GM19452 (cell line): ENCODE measurements around the gene MYL11.
A peak's percentile ranks its signal among the peaks of the same experiment; 100 is the strongest.

Source experiments
- ATAC-seq: cut with Tn5 transposase; IDR thresholded peaks from one replicate; pipeline ENCODE4 v1.9.1; 2021; ENCODE audit not compliant: unreplicated experiment

The MYL11 gene

GRCh38 chr16:30369938-30370455 lies 4.6 kb upstream of the MYL11 start:
- ATAC-seq: peak; percentile 12

GRCh38 chr16:30370456-30371247 lies 4.0 kb upstream of the MYL11 start, which contains the start of gene TBC1D10B:
Gene TBC1D10B, minus strand, starts transcription at chr16:30370494. Its CDS starts 311 bp downstream, at chr16:30370183.
- peak; percentile 72 for ATAC-seq

- no peak for ATAC-seq
Observed at GRCh38 chr16:30371248-30371816, 3.3 kb upstream of the MYL11 start.

GRCh38 chr16:30372038-30372712 lies 2.4 kb upstream of the MYL11 start:
- no peak for ATAC-seq

GRCh38 chr16:30372725-30373124 lies 1.9 kb upstream of the MYL11 start:
- ATAC-seq: no peak

- no peak for ATAC-seq
Observed at GRCh38 chr16:30375864-30376263, 1.3 kb downstream of the MYL11 start.

- ATAC-seq: no peak
Observed at GRCh38 chr16:30376461-30376902, 1.9 kb downstream of the MYL11 start.

GRCh38 chr16:30377050-30377811 lies 2.6 kb downstream of the MYL11 start:
- ATAC-seq: no peak

- peak; percentile 36 for ATAC-seq
Observed at GRCh38 chr16:30377812-30378235, 3.2 kb downstream of the MYL11 start.

- peak; percentile 83 for ATAC-seq
Observed at GRCh38 chr16:30378236-30379157, 3.9 kb downstream of the MYL11 start.

- no peak for ATAC-seq
Observed at GRCh38 chr16:30379158-30379783, 4.7 kb downstream of the MYL11 start.

- no peak for ATAC-seq
Observed at GRCh38 chr16:30380072-30380802, 5.6 kb downstream of the MYL11 start.

GRCh38 chr16:30380803-30381208 lies 6.2 kb downstream of the MYL11 start:
- no peak for ATAC-seq

GRCh38 chr16:30381291-30382041 lies 6.9 kb downstream of the MYL11 start:
- no peak for ATAC-seq

GRCh38 chr16:30382111-30382881 lies 7.7 kb downstream of the MYL11 start, which contains the start of gene SEPTIN1:
Gene SEPTIN1, minus strand, starts transcription at chr16:30382561. Its CDS starts 19 bp downstream, at chr16:30382542.
- no peak for ATAC-seq

- no peak for ATAC-seq
Observed at GRCh38 chr16:30383521-30383920, 8.9 kb downstream of the MYL11 start.

- no peak for ATAC-seq
Observed at GRCh38 chr16:30394592-30395154, 20.1 kb downstream of the MYL11 start.
